ENCODE results near the gene MAP3K2.

- no peak for TF ChIP-seq CTCF (IDR thresholded peaks at IDR 0.05)
- no peak for TF ChIP-seq ZFX (IDR thresholded peaks at IDR 0.05; ENCODE audit: borderline replicate concordance)
Observed at GRCh38 chr2:127255721-127256120, 132.1 kb downstream of the MAP3K2 start.

All from 22Rv1 (cell line).